OCI-LY7 (cell line): ENCODE measurements around the gene CFP. TPM values are rescaled to one million over a fixed set of nuclear protein-coding genes. Genes with fewer than 3 reads are reported as not detected.

Experiments
- BruUV-seq: library from RNA; stranded (reverse); fragments of 400-500 nt; replicated peaks from 2 replicates; lab custom pipeline; 2021; lab: Mats Ljungman, UMichigan
- CTCF ChIA-PET: fragments of 300-600 bp; sonication (Branson Sonifier 250); formaldehyde crosslinking; loops from one replicate; lab custom pipeline; 2022; ENCODE audit warnings: antibody characterized with exemption; ENCODE audit not compliant: unreplicated experiment; lab: Charles Lee
- POLR2A ChIA-PET: fragments of 300-600 bp; sonication (Branson Sonifier 250); formaldehyde crosslinking; loops from one replicate; lab custom pipeline; 2022; ENCODE audit warnings: antibody characterized with exemption; lab: Charles Lee
- DNase-seq: peaks from one replicate; pipeline ENCODE4 v3.0.0-alpha.2; 2015; ENCODE audit warnings: low spot score
- H2AFZ ChIP-seq: fragments of 200-600 bp; sonication (generic), shearing (Covaris generic); 2 replicates; pipeline ENCODE4 v1.6.1; 2014; ENCODE audit warnings: mild to moderate bottlenecking, antibody characterized with exemption, low read length, moderate library complexity
- H3K27ac ChIP-seq: fragments of 200-600 bp; sonication (generic); 2 replicates; pipeline ENCODE4 v1.5.1; 2014; ENCODE audit warnings: mixed run types, low read depth, mild to moderate bottlenecking, moderate library complexity, low read length, inconsistent platforms; ENCODE audit not compliant: poor library complexity, severe bottlenecking
- H3K36me3 ChIP-seq: fragments of 200-600 bp; sonication (generic); 2 replicates; pipeline ENCODE4 v1.6.1; 2014; ENCODE audit warnings: mild to moderate bottlenecking, antibody characterized with exemption, low read length, moderate library complexity, mixed read lengths; ENCODE audit not compliant: insufficient read depth
- H3K4me1 ChIP-seq: fragments of 200-600 bp; sonication (generic); 2 replicates; pipeline ENCODE4 v1.5.1; 2014; ENCODE audit warnings: mild to moderate bottlenecking, low read length; ENCODE audit not compliant: insufficient read depth, poor library complexity, severe bottlenecking
- H3K4me2 ChIP-seq: fragments of 200-600 bp; sonication (generic); 2 replicates; pipeline ENCODE4 v1.6.1; 2014; ENCODE audit warnings: mild to moderate bottlenecking, low read length
- H3K4me3 ChIP-seq: fragments of 200-600 bp; sonication (generic); 2 replicates; pipeline ENCODE4 v1.5.1; 2014; ENCODE audit warnings: mild to moderate bottlenecking, low read depth, low read length; ENCODE audit not compliant: poor library complexity, severe bottlenecking
- H3K79me2 ChIP-seq: fragments of 200-600 bp; sonication (generic); 2 replicates; pipeline ENCODE4 v1.6.1; 2016; ENCODE audit warnings: low read depth, mild to moderate bottlenecking, low read length, moderate library complexity, mixed read lengths; ENCODE audit not compliant: insufficient read depth
- H3K9me2 ChIP-seq: fragments of 200-600 bp; sonication (generic); 2 replicates; pipeline ENCODE4 v1.6.1; 2016; ENCODE audit warnings: mild to moderate bottlenecking, low read length, mixed read lengths; ENCODE audit not compliant: insufficient read depth
- H3K9me3 ChIP-seq: fragments of 200-600 bp; sonication (generic); 2 replicates; pipeline ENCODE4 v1.6.1; 2014; ENCODE audit warnings: mild to moderate bottlenecking, mixed run types, low read length, mixed read lengths
- H4K20me1 ChIP-seq: fragments of 200-600 bp; sonication (generic); 2 replicates; pipeline ENCODE4 v1.6.1; 2014; ENCODE audit warnings: mild to moderate bottlenecking, antibody characterized with exemption, low read length, moderate library complexity, mixed read lengths; ENCODE audit not compliant: insufficient read depth
- CTCF ChIP-seq: fragments of 200-600 bp; sonication (generic); conservative IDR thresholded peaks from 2 replicates; pipeline ENCODE4 v1.5.1; 2014; ENCODE audit warnings: mild to moderate bottlenecking, antibody characterized with exemption, low read length, moderate library complexity, mixed read lengths
- EZH2phosphoT487 ChIP-seq: fragments of 200-600 bp; sonication (generic); IDR thresholded peaks from 2 replicates; pipeline ENCODE4 v1.6.1; 2018; ENCODE audit warnings: low read depth, borderline replicate concordance, mild to moderate bottlenecking, mixed run types, antibody characterized with exemption, low read length, moderate library complexity, mixed read lengths
- intact Hi-C: fragments of 100-400 bp; cut with micrococcal nuclease; formaldehyde crosslinking; loops from one replicate; pipeline ENCODE4 v1.10.0; 2022; ENCODE audit not compliant: unreplicated experiment
- total RNA-seq, 2 experiments: library from RNA; depleted of rRNA in 1 of 2; stranded (reverse); fragments of >200 nt in 1 of 2; shearing (Covaris generic) in 1 of 2; gene quantifications; 2 replicates each; pipeline ENCODE4 v1.2.3, GENCODE V29; 2014 to 2022

Gene CFP
- total RNA-seq, 2 experiments from 2014 or later, result 4.2 to 4.7 TPM

- TF ChIP-seq EZH2phosphoT487, result no peak
- intact Hi-C loops, result no loop called here
- no TSS peak for BruUV-seq
- Histone ChIP-seq H3K79me2 (no peaks in the 10 kb centered on the region), H3K9me2 (no peaks in the 10 kb centered on the region), H3K9me3 (no peaks in the 10 kb centered on the region), H3K4me2 (no peak overlapping the region), H3K27ac (no peak overlapping the region), H3K36me3 (peaks cover 16% of the 10 kb centered on the region), H2AFZ (no peak overlapping the region), H3K4me1 (peaks cover 17% of the 10 kb centered on the region), H3K4me3 (no peak overlapping the region), H4K20me1 (no peaks in the 10 kb centered on the region)
- ChIA-PET CTCF (no interaction called here), POLR2A (no interaction called here)
- DNase-seq, result no peak
Observed at GRCh38 chrX:47631676-47632075, 1.9 kb upstream of the CFP start.

- Histone ChIP-seq H3K79me2 (no peaks in the 10 kb centered on the region), H3K4me1 (peaks cover 17% of the 10 kb centered on the region), H3K4me3 (no peak overlapping the region), H2AFZ (no peak overlapping the region), H3K9me3 (no peaks in the 10 kb centered on the region), H3K36me3 (no peaks in the 10 kb centered on the region), H3K27ac (no peak overlapping the region), H4K20me1 (no peaks in the 10 kb centered on the region), H3K4me2 (no peak overlapping the region), H3K9me2 (no peaks in the 10 kb centered on the region)
- ChIA-PET POLR2A (no interaction called here), CTCF (no interaction called here)
- DNase-seq, result peak; percentile 43
- intact Hi-C loops, result loop anchor here (1.0 to 5.0 kb wide), 2 partner anchors 44 to 67 kb away; partner anchors contain the start of gene ARAF
- BruUV-seq, result no TSS peak
- TF ChIP-seq CTCF, result peak; percentile 58
- TF ChIP-seq EZH2phosphoT487, result no peak
Observed at GRCh38 chrX:47628982-47629381, 748 bp downstream of the CFP start.

- Histone ChIP-seq H3K9me3 (no peaks in the 10 kb centered on the region), H3K4me3 (no peak overlapping the region), H4K20me1 (no peaks in the 10 kb centered on the region), H3K79me2 (no peaks in the 10 kb centered on the region), H3K27ac (no peak overlapping the region), H3K36me3 (no peaks in the 10 kb centered on the region), H2AFZ (no peak overlapping the region), H3K4me1 (peaks cover 16% of the 10 kb centered on the region), H3K9me2 (no peaks in the 10 kb centered on the region), H3K4me2 (no peak overlapping the region)
- no peak for TF ChIP-seq CTCF
- TF ChIP-seq EZH2phosphoT487, result no peak
- ChIA-PET CTCF (no interaction called here), POLR2A (no interaction called here)
- no TSS peak for BruUV-seq
- intact Hi-C loops, result loop anchor here (5.0 kb wide), 1 partner anchor 63 kb away; the partner anchor contains the start of gene ARAF
- no peak for DNase-seq
Observed at GRCh38 chrX:47625365-47625764, 4.4 kb downstream of the CFP start.
